Activated naive CD8-positive, alpha-beta T cell treated with anti-CD3 and anti-CD28 coated beads, Interleukin-2, amount 10 ng/mL, durations not matched to agents 7 days and 5 days (primary cell): Measurements from ENCODE around the gene MANBA. TPM values are rescaled to one million over a fixed set of nuclear protein-coding genes. Genes with fewer than 3 reads are reported as not detected.

ENCODE experiments used
- total RNA-seq, 2 experiments: library from RNA; stranded (reverse); gene quantifications; one replicate each; pipeline ENCODE4 v1.2.3, GENCODE V29; 2021

The MANBA gene
- total RNA-seq, 2 experiments from 2014 or later: 23.8 to 27.2 TPM

Other genes starting within 250 kb of the MANBA start
- 100 to 1,000 TPM; 376 to 380 TPM for gene UBE2D3, start 66.6 kb upstream of the MANBA start, total RNA-seq
- gene CISD2, start 108.0 kb upstream of the MANBA start, total RNA-seq: 10 to 100 TPM; 25.2 to 28.5 TPM